NOMO-1 (cell line): ENCODE results near the gene FHIT.
"Not testable (repeated sequence)": the region's sequence is repeated elsewhere in the genome, so short reads cannot be mapped to it uniquely, and the experiment has no call there.

ENCODE experiments used
- DNase-seq, 2 experiments: peaks; one replicate each; lab custom pipeline; 2025; ENCODE audit not compliant: unreplicated experiment in 2 of 2; lab: John Stamatoyannopoulos, UW

The FHIT gene

DNA sequence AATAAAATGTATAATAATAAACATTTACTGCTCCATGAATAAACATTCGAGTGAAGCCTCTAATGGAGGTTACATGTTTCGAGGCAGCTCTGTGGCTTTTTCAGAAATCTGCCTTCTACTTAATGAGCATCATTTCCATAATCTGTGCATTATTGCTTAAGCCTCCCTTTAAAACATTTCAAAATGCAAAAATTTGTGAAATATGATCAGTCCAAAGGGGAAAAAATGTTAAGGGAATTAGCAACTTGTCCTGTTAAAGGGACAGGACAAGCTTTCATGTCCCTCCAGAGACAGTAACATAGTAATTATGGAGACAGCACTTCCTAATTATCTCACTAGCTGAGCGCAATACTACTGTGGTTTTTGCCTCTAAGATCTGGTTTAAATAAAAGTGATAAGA is 1314.8 kb downstream of the FHIT start:
- DNase-seq, result no peak

- no peak for DNase-seq
Observed at GRCh38 chr3:59935025-59935424, 1316.2 kb downstream of the FHIT start.

DNA sequence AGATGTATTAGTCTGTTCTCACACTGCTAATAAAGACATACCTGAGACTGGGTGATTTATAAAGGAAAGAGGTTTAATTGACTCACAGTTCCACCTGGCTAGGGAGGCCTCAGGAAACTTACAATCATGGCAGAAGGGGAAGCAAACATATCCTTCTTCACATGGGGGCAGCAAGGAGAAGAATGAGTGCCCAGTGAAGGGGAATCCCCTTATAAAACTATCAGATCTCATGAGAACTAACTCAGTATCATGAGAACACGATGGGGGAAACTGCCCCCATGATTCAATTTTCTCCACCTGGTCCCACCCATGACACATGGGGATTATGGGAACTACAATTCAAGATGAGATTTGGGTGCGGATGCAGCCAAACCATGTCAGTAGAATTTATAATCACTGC is 1316.7 kb downstream of the FHIT start:
- DNase-seq, result not testable (repeated sequence)

DNA sequence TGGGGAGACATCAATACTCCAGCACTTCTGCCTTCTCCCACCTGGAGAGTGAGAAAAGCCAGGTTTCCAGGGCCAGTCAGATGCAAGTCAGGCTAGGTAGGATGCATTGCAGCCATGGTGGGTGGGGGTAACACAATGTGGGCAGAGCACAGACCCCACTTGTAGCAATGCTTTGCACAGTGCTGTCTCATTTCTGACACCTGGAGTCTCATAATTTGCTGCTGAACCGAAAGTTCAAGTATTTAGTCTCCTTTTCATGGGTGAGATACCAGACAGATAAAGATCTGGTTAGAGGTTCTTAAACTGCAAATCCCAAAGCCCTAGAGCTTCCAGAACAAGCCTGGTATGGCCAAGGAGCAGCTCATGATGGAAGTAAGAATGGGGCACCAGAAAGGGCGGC is 1321.1 kb downstream of the FHIT start:
- DNase-seq, result no peak

- no peak for DNase-seq
Observed at GRCh38 chr3:59927056-59927455, 1324.2 kb downstream of the FHIT start.

DNA sequence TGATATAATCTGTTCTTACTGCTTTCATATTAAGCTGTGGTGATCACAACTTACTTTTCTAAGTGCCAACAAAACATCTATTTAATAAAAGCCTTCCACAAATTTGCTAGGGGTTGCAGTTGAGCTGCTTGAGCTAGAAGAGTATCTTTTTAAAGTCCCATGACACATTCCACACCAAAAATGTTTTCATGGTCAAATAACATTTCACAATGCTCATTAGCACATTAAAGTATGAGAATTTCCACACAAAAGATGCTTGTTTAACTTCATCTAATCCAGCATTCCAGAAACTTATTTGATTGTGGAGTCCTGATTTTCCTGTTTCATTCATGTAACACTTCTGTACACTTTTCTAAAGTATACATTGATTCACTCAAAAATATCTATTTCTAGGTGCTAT is 1325.3 kb downstream of the FHIT start:
- DNase-seq, result no peak

- DNase-seq, result no peak
Observed at GRCh38 chr3:59922192-59922591, 1329.1 kb downstream of the FHIT start.

DNA sequence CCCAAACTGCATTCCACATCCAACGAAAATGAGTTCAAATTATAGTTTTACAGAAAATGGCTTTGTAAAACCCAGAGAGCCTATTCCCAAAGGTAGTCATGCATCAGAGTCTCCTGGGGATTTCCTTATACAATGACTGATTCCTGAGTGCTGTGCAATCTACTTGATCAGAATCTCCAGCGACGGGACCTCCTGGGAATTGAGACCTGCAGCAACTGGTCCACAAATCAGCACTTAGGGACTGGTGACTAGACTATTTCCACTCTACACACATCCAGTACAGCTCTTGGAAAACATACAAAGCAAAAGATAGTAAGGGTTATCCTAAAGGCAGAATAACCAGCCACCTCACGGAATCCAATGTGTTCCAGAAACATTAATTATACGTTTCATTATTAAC is 1330.4 kb downstream of the FHIT start:
- DNase-seq, result no peak

GRCh38 chr3:59919586-59919985 is 1331.7 kb downstream of the FHIT start:
- DNase-seq, result no peak

DNA sequence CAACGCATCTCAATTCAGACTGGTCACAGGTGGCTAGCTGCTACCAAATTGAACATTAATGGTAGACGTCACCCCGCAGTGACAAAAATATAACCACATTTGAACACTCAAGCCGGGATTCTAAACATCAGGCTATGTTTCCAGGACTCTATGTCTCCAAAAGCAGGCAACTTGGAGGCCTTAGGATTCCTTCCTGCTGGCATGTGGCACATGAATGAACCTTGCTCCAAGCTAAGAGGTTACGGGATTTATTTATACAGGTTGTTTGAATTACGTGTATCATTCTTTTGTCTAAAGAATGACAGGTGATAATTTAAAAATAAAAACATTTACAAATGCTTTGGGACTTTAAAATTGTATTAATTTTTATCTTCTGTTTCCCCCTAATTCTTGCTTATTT is 1337.0 kb downstream of the FHIT start:
- no peak for DNase-seq

DNA sequence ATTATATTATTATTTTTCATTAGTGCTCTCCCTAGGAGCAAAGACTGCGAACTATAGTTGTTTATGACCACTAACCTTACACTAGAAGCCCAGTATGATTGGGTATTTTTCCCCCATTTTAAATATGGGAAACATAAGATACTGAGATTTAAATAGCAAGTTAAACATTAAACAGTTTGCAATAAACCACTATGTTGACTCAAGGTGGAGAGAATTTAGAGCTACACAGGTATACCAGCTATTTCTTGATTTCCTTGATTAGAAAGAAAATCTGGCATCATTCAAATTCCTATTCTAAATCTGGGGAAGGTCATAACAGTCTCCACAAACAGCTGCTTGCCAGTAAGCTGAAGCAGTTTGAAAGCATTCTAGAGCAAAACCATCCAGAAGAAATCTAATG is 1337.6 kb downstream of the FHIT start:
- no peak for DNase-seq

- DNase-seq, result no peak
Observed at GRCh38 chr3:59908701-59909100, 1342.6 kb downstream of the FHIT start.

- DNase-seq, result no peak
Observed at GRCh38 chr3:59908280-59908679, 1343.0 kb downstream of the FHIT start.

DNA sequence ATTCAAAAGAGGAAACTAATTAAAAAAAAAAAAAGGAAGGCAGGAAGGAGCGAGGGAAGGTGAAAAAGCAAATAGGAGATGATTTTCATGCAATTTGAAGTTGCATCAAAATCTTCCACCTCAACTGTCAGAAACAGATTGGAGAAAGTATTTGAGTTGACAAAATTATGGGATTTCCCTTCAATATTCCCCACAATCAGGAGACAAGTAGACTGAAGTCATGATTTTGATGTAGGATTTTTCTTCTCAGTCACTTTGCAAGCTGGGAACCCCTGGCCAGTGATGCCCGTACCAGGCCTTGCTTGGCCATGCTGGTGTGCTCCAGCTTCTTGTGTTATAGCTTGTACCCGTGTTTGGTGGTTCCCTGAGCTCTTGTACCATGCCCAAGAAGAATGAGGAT is 1347.0 kb downstream of the FHIT start:
- DNase-seq, result no peak

GRCh38 chr3:59899061-59899460 is 1352.2 kb downstream of the FHIT start:
- DNase-seq, result no peak

DNA sequence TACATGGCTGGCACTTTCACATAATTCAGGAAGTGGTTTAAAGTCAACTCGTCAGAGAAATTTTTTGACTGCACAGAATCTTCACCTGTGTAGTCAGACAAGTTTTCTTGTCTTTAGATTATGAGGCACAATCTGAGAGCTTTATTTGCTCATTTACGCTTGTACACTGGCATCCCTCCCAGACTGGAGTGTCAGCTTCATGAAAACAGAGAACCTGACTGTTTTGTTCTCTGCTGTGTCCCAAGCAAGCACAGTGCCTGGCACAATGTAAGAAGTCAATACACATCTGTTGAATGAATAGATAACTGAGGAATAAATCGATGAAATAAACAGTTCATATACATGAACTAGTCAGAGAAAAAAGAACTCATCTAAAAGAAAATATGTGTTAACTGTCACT is 1355.3 kb downstream of the FHIT start:
- no peak for DNase-seq

DNA sequence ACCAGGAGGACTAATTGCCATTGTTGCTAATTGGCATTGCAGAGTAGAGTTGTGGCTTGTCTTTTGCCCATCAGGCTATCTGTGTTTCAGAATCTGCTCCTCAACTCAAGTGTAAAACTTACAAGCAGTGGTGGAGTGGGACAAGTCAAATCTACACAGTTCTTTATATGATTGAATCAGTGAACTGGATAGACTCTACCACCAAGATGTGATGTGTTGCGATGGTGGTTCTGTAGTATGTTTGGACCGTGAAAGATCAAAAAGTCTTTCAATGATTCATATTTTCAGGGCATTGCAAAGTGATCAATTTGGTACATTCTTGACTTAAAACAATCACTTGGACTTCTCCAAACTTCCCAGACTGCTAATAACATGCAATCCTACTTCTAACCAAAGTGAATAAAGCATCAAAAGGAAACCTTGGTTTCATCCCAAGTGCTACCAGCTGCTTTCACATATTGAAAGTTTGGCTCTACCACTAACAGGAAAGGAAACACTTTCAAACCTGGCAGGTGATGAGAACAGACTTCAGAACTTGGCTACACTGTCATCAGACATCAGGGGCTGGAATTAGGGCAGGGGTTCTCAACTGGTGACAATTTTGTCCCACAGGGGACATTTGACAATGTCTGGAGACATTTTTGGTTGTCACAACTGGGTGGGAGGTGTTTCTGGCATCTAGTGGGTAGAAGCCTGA is 1356.7 kb downstream of the FHIT start:
- no peak for DNase-seq

- no peak for DNase-seq
Observed at GRCh38 chr3:59890639-59891038, 1360.6 kb downstream of the FHIT start.

GRCh38 chr3:59886790-59887189 is 1364.5 kb downstream of the FHIT start:
- no peak for DNase-seq

DNA sequence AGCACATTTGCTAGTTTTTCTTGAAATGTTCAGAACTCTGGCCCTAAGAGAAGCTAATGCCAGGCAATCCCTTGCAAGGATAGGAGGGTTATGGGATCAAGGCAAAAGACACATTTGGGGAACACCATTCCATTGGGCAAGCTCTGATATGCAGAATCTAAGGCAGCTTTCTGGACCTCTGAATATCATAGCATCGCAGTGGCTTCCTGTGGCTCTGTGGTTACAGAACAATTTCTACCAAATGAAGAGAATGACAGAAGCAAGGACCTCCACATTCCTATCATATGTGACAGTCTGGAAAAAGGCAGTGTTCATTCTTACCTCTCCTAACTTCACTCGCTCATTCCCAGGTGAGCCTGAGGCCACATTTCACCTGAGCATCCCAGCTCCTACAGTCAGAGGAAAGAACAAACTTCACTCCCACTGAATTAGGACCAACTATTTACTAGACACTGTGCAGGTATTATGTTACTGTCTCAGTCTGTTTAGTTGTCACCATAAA is 1365.3 kb downstream of the FHIT start:
- DNase-seq, result no peak

- peak in 1 of 2 experiments; percentile 23 for DNase-seq
Observed at GRCh38 chr3:59885101-59885500, 1366.2 kb downstream of the FHIT start.

GRCh38 chr3:59884409-59884808 is 1366.8 kb downstream of the FHIT start:
- peak; percentile 82 to 96 for DNase-seq

GRCh38 chr3:59882746-59883145 is 1368.5 kb downstream of the FHIT start:
- no peak for DNase-seq
